K562 (cell line): ENCODE measurements around the gene GLIS1. TPM values are rescaled to one million over a fixed set of nuclear protein-coding genes. Genes with fewer than 3 reads are reported as not detected.

ENCODE experiments used
- ATAC-seq: fragments of 200-7000 bp; cut with Tn5 transposase; 3 replicates; pipeline ENCODE4 v1.9.1; 2020; ENCODE audit warnings: moderate library complexity
- BruUV-seq: library from RNA; stranded (reverse); fragments of 400-500 nt; replicated peaks from 2 replicates; lab custom pipeline; 2021; lab: Mats Ljungman, UMichigan
- CTCF ChIA-PET: fragments of 300-600 bp; formaldehyde crosslinking; extraction: SDS; loops from one replicate; lab custom pipeline; 2021; ENCODE audit warnings: low intra/inter-chr PET ratio; lab: Yijun Ruan, JAX
- POLR2A ChIA-PET: fragments of 300-600, 350-650 bp; sonication (Branson Sonifier 250); formaldehyde crosslinking; extraction: SDS; loops from one replicate; lab custom pipeline; 2021; ENCODE audit warnings: antibody characterized with exemption, inconsistent platforms; lab: Yijun Ruan, JAX
- DNase-seq, 4 experiments: peaks; one replicate each; pipeline versions ENCODE4 v3.0.0 to v3.0.0-alpha.2; 2011 to 2018; ENCODE audit warnings: low spot score in 3 of 4, mixed read lengths in 3 of 4; ENCODE audit errors: extremely low read depth in 1 of 4
- FAIRE-seq: peaks from 2 replicates; lab custom pipeline; 2011; peaks lifted over from hg19 to GRCh38; lab: Jason Lieb, UNC
- H2AFZ ChIP-seq: 2 replicates; pipeline ENCODE4 v1.6.0; 2011; ENCODE audit warnings: low read depth, low read length, control low read depth, inconsistent platforms
- H3K27ac ChIP-seq: fragments of 200-600 bp; 3 replicates; pipeline ENCODE4 v1.8.0; 2011; ENCODE audit warnings: low read depth, mild to moderate bottlenecking, control low read depth, inconsistent platforms, low read length, moderate library complexity, mixed read lengths; ENCODE audit errors: extremely low read depth
- H3K27me3 ChIP-seq, 2 experiments: fragments of 300-600 bp in 1 of 2; 2 replicates in 1 of 2; 3 replicates in 1 of 2; pipeline versions ENCODE4 v1.6.0 to v1.8.0; 2011; ENCODE audit warnings: inconsistent platforms in 2 of 2, low read length in 2 of 2, mild to moderate bottlenecking in 1 of 2, mixed read lengths in 1 of 2, moderate library complexity in 1 of 2; ENCODE audit not compliant: control insufficient read depth in 2 of 2, insufficient read depth in 2 of 2
- H3K36me3 ChIP-seq: fragments of 300-600 bp; 3 replicates; pipeline ENCODE4 v1.8.0; 2011; ENCODE audit warnings: mild to moderate bottlenecking, low read length, inconsistent platforms; ENCODE audit not compliant: control insufficient read depth, insufficient read depth
- H3K4me1 ChIP-seq, 2 experiments: fragments of 200-600 bp in 1 of 2; replicated peaks in 1 of 2; 2 replicates in 1 of 2; 3 replicates in 1 of 2; pipeline versions ENCODE4 v1.5.1 to v1.8.0; 2011; ENCODE audit warnings: inconsistent platforms in 2 of 2, low read length in 2 of 2, mild to moderate bottlenecking in 1 of 2, mixed read lengths in 1 of 2, moderate library complexity in 1 of 2; ENCODE audit not compliant: control insufficient read depth in 2 of 2, insufficient read depth in 2 of 2
- H3K4me2 ChIP-seq: 2 replicates; pipeline ENCODE4 v1.6.1; 2011; ENCODE audit warnings: low read length, control low read depth, inconsistent platforms, mixed read lengths; ENCODE audit not compliant: insufficient read depth
- H3K4me3 ChIP-seq: fragments of 200-600 bp; sonication (generic), shearing (Covaris generic); 2 replicates; pipeline ENCODE4 v1.5.1; 2016; ENCODE audit warnings: control low read depth, inconsistent platforms
- H3K79me2 ChIP-seq: fragments of 200-600 bp; 3 replicates; pipeline ENCODE4 v1.8.0; 2011; ENCODE audit warnings: low read length, inconsistent platforms; ENCODE audit not compliant: control insufficient read depth, insufficient read depth
- H3K9ac ChIP-seq, 2 experiments: 2 replicates each; pipeline versions ENCODE4 v1.6.0 to v1.6.1; 2011; ENCODE audit warnings: low read depth in 2 of 2, low read length in 2 of 2, control low read depth in 1 of 2, inconsistent platforms in 1 of 2, mild to moderate bottlenecking in 1 of 2, mixed read lengths in 1 of 2; ENCODE audit not compliant: insufficient read depth in 1 of 2
- H3K9me1 ChIP-seq: one replicate; pipeline ENCODE4 v1.6.0; 2011; ENCODE audit warnings: inconsistent platforms, mild to moderate bottlenecking, low read length, moderate library complexity; ENCODE audit not compliant: control insufficient read depth, insufficient read depth
- H3K9me3 ChIP-seq: replicated peaks from 2 replicates; pipeline ENCODE4 v1.5.1; 2011; ENCODE audit warnings: low read depth, low read length, inconsistent platforms; ENCODE audit not compliant: control insufficient read depth, insufficient read depth
- H4K20me1 ChIP-seq: replicated peaks from 2 replicates; pipeline ENCODE4 v1.6.1; 2011; ENCODE audit warnings: low read length, inconsistent platforms, mixed read lengths; ENCODE audit not compliant: control insufficient read depth, insufficient read depth
- PTTG1 ChIP-seq: fragments of 450-650 bp; IDR thresholded peaks from 2 replicates; pipeline ENCODE4 v1.6.1; 2016; ENCODE audit warnings: low read depth, mild to moderate bottlenecking, missing genetic modification characterization, missing compliant biosample characterization
- SPI1 ChIP-seq: IDR thresholded peaks from 2 replicates; pipeline ENCODE4 v1.6.1; 2011; ENCODE audit warnings: low read depth, low read length, control low read depth, borderline replicate concordance
- ZNF324 ChIP-seq: fragments of 250-450 bp; sonication (Bioruptor Pico); IDR thresholded peaks from 2 replicates; pipeline ENCODE4 v1.4.0; 2020; ENCODE audit warnings: mild to moderate bottlenecking
- WGBS: fragments of 100-300 bp; shearing (Covaris generic); methylation state at CpG from one replicate; pipeline ENCODE4 v1.1.6; 2016; ENCODE audit warnings: low coverage, mixed read lengths; ENCODE audit not compliant: insufficient coverage; ENCODE audit errors: missing lambda C conversion rate; 5-methylcytosine and 5-hydroxymethylcytosine counted together
- in situ Hi-C: fragments of 300-500 bp; cut with MboI; formaldehyde crosslinking; loops from 4 replicates; pipeline ENCODE4 v1.15.0; 2018; ENCODE audit warnings: inconsistent platforms, mixed read lengths
- intact Hi-C: fragments of 100-400 bp; cut with micrococcal nuclease; formaldehyde crosslinking; loops from 2 replicates; pipeline ENCODE4 v1.14.2; 2022
- polyA plus RNA-seq, 8 experiments: library from polyadenylated mRNA; depleted of rRNA in 4 of 8; stranded (reverse) in 5 of 8; unstranded in 3 of 8; fragments of >200 nt; fragmentation: Nextera tagmentation in 2 of 8; fragmentation: Illumina TruSeq in 1 of 8; extraction: Ambion mirVana in 2 of 8; extraction: Trizol in 1 of 8; gene quantifications; 2 replicates each; pipeline versions ENCODE4 v1.2.1 to v1.2.3, GENCODE V29; 2011 to 2014; ENCODE audit warnings: inconsistent platforms in 1 of 8, missing spikeins in 1 of 8
- total RNA-seq, 7 experiments: library from RNA; depleted of rRNA in 6 of 7; stranded (reverse); fragments of >200 nt in 6 of 7; fragmentation: Illumina TruSeq in 2 of 7; extraction: Trizol in 2 of 7; gene quantifications; 2 replicates each; pipeline versions ENCODE4 v1.2.1 to v1.2.3, GENCODE V29; 2011 to 2021; ENCODE audit warnings: low replicate concordance in 1 of 7
- TF ChIP-seq, protein P1 (sequence below), 2 experiments: fragments of 450-650 bp; IDR thresholded peaks; 2 replicates each; pipeline ENCODE4 v1.6.1; 2016
- TF ChIP-seq, protein P2 (sequence below): fragments of 450-650 bp; IDR thresholded peaks from 2 replicates; pipeline ENCODE4 v1.7.1; 2018; ENCODE audit warnings: mild to moderate bottlenecking, low read depth; ENCODE audit not compliant: partially characterized antibody

The GLIS1 gene
- total and polyA plus RNA-seq, 9 of the 15 experiments (the other 6 are each of a cell fraction or from before 2014, with no cell fraction given), result not detected

DNA sequence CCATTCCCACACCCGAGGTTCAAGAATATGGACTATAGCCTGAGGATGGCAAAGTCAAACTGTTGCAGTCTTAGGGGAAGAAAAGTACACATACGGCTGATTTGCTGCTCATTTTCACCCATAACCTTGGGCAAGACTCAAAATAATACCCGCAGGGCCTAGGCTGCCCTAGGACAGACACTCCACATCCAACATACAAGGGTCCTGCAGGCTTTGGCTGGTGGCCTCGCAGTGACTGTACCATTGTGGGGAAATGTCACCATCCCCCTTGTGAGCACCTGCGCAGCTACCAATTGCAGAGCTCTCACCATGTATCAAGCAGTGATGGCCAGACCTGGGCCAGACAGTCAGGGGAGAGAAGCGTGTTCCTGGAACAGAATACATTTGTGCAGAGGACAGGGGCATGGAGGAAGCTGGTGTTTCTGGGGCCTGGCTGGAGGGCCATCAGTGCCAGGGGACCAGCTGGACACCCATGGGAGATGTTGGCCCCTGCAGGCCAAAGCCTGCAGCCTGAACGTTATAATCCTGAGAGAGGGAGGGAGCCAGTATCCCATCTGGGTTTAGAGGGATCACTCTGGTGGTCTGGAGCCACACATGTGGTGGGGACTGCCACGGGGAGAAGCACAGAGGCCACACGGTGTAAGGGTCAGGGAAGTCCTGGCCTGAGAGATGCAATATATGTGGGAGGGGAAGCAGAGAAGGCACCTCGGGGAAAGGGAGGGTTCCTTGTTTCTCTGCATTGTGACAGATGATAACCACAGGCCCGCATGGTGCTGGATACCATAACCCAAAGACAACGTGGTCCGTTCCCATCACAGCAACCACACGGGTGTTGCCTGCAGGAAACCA lies 101.2 kb downstream of the GLIS1 start:
- Histone ChIP-seq H3K9me1 (no peaks in the 10 kb centered on the region), H3K79me2 (no peaks in the 10 kb centered on the region), H3K4me2 (no peak overlapping the region), H3K9me3 (no peaks in the 10 kb centered on the region), H3K9ac (no peak overlapping the region), H3K27ac (no peak overlapping the region), H3K4me3 (no peak overlapping the region), H4K20me1 (peaks cover 12% of the 10 kb centered on the region; the same call in 1 of the 2 replicates), H2AFZ (no peak overlapping the region), H3K27me3 (peaks cover 24 to 62% of the 10 kb centered on the region in 2 experiments; a peak in 4 of 5 replicates), H3K36me3 (no peaks in the 10 kb centered on the region), H3K4me1 (no peaks in the 10 kb centered on the region)
- under 1% methylated on average over 14 of the region's 14 CpGs for WGBS
- intact Hi-C loops (no loop called here), in situ Hi-C loops (no loop called here)
- CTCF ChIA-PET, result no interaction called here
- DNase-seq (no peak), ATAC-seq (no peak; the same call in 2 of the 3 replicates), FAIRE-seq (no peak)
- TF ChIP-seq ZNF324 (CRISPR knock-in tag), result no peak
- POLR2A ChIA-PET, result interaction anchor here (2.2 kb wide), 1 partner anchor 10 kb away, joined by 6 read pairs; no protein-coding TSS in a partner anchor
- BruUV-seq, result no TSS peak

DNA sequence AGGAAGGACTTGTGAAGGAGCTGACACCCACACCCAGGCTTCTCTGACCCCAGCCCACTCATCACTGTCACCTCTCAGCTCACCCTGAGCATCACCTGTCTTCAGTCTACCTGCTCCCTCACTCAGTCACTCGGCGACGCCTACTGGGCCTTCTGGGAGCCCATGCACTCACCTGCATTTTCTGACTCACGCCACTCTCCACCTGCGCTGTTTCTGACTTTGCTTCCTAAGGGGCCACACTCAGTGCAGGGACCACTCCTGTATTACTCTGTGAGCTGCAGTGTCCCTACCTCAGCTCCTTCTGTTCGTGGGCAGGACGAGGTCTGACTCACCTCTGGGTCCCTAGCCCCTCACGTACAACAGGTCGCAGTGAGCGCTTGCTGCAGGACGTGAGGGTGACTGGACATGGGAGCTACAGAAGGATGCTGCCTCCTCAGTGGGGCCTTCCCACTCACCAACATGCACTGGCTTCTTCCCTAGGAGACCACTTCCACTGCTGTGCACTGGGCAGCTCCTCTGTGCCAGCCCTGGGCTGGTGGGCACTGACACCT lies 102.3 kb downstream of the GLIS1 start:
- no peaks in the 10 kb centered on the region for H3K79me2 ChIP-seq
- no peak; the same call in 2 of the 3 replicates for ATAC-seq
- no peak overlapping the region for H3K9ac ChIP-seq
- no peaks in the 10 kb centered on the region for H3K36me3 ChIP-seq
- intact Hi-C loops, result no loop called here
- ChIA-PET POLR2A (interaction anchor here (1.0 to 2.2 kb wide), 2 partner anchors 9 to 95 kb away, joined by 3 to 6 read pairs; no protein-coding TSS in a partner anchor), CTCF (no interaction called here)
- H4K20me1 ChIP-seq, result peaks cover 12% of the 10 kb centered on the region; the same call in 1 of the 2 replicates
- H3K9me1 ChIP-seq, result no peaks in the 10 kb centered on the region
- in situ Hi-C loops, result no loop called here
- peaks cover 21 to 52% of the 10 kb centered on the region in 2 experiments; a peak in 4 of 5 replicates for H3K27me3 ChIP-seq
- WGBS, result 2% methylated on average over 11 of the region's 11 CpGs
- H3K9me3 ChIP-seq, result no peaks in the 10 kb centered on the region
- no peak for FAIRE-seq
- no TSS peak for BruUV-seq
- no peak overlapping the region for H3K4me2 ChIP-seq
- H2AFZ ChIP-seq, result no peak overlapping the region
- H3K27ac ChIP-seq, result no peak overlapping the region
- DNase-seq, result no peak
- no peaks in the 10 kb centered on the region for H3K4me1 ChIP-seq
- no peak overlapping the region for H3K4me3 ChIP-seq
- TF ChIP-seq SPI1 (no peak), PTTG1 (tag) (no peak)
- TF ChIP-seq, protein P1, sequence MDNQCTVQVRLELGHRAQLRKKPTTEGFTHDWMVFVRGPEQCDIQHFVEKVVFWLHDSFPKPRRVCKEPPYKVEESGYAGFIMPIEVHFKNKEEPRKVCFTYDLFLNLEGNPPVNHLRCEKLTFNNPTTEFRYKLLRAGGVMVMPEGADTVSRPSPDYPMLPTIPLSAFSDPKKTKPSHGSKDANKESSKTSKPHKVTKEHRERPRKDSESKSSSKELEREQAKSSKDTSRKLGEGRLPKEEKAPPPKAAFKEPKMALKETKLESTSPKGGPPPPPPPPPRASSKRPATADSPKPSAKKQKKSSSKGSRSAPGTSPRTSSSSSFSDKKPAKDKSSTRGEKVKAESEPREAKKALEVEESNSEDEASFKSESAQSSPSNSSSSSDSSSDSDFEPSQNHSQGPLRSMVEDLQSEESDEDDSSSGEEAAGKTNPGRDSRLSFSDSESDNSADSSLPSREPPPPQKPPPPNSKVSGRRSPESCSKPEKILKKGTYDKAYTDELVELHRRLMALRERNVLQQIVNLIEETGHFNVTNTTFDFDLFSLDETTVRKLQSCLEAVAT (IDR thresholded peaks at IDR 0.05), result no peak
- TF ChIP-seq, protein P2, sequence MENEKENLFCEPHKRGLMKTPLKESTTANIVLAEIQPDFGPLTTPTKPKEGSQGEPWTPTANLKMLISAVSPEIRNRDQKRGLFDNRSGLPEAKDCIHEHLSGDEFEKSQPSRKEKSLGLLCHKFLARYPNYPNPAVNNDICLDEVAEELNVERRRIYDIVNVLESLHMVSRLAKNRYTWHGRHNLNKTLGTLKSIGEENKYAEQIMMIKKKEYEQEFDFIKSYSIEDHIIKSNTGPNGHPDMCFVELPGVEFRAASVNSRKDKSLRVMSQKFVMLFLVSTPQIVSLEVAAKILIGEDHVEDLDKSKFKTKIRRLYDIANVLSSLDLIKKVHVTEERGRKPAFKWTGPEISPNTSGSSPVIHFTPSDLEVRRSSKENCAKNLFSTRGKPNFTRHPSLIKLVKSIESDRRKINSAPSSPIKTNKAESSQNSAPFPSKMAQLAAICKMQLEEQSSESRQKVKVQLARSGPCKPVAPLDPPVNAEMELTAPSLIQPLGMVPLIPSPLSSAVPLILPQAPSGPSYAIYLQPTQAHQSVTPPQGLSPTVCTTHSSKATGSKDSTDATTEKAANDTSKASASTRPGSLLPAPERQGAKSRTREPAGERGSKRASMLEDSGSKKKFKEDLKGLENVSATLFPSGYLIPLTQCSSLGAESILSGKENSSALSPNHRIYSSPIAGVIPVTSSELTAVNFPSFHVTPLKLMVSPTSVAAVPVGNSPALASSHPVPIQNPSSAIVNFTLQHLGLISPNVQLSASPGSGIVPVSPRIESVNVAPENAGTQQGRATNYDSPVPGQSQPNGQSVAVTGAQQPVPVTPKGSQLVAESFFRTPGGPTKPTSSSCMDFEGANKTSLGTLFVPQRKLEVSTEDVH, result no peak
